Measurements from ENCODE around the gene ULK2. TPM values are rescaled to one million over a fixed set of nuclear protein-coding genes. Genes with fewer than 3 reads are reported as not detected.

The ULK2 gene
- total RNA-seq, 1 experiment from 2014 or later = 12.7 TPM

DNA sequence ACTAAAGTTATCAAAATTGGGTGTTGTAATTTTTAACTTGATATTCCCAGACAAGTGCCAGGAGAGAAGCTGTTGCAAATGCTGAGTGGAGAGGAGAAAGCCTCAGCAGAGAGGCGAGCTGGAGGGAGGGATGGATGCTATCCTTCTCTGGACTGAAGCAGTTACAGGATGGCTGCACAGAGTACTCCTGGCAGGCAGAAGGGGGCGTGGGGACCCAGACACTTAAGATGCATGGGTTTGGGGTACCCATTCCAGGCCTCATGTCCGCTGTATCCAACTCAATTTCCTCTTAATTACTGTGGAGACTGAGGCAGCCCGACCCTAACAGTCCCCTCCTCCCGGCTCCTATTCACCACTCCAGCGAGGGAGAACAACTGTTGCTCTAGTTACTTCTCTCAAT, 94.2 kb downstream of the ULK2 start:
- RAD21 ChIA-PET (ENCODE audit: low non-redundant PET in 1 of 2, low total read pairs in 2 of 2, uncharacterized antibody in 2 of 2, unreplicated experiment in 2 of 2) = no interaction called here
- CTCF ChIA-PET = no interaction called here
- POLR2A ChIA-PET = no interaction called here

More for the DNA sequence above, 94.2 kb downstream of the ULK2 start:
- ATAC-seq (no peak), DNase-seq (ENCODE audit: low read depth, low spot score) (no peak)
- TF ChIP-seq CEBPB (IDR thresholded peaks at IDR 0.05; ENCODE audit: low read depth) (no peak), RAD21 (IDR thresholded peaks at IDR 0.05; ENCODE audit: low read depth) (no peak), POLR2AphosphoS5 (IDR thresholded peaks at IDR 0.05; ENCODE audit: low read depth, low read length) (no peak), FOSL1 (IDR thresholded peaks at IDR 0.05; ENCODE audit: low read depth) (no peak), EGR1 (IDR thresholded peaks at IDR 0.05; ENCODE audit: low read depth) (no peak), SIN3A (IDR thresholded peaks at IDR 0.05; ENCODE audit: low read depth) (no peak), CBX3 (IDR thresholded peaks at IDR 0.05; ENCODE audit: low read depth) (no peak), SRF (IDR thresholded peaks at IDR 0.05; ENCODE audit: low read depth) (no peak)
- TF ChIP-seq, protein P1, sequence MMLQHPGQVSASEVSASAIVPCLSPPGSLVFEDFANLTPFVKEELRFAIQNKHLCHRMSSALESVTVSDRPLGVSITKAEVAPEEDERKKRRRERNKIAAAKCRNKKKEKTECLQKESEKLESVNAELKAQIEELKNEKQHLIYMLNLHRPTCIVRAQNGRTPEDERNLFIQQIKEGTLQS (IDR thresholded peaks at IDR 0.05) = no peak
- TF ChIP-seq, protein P2, sequence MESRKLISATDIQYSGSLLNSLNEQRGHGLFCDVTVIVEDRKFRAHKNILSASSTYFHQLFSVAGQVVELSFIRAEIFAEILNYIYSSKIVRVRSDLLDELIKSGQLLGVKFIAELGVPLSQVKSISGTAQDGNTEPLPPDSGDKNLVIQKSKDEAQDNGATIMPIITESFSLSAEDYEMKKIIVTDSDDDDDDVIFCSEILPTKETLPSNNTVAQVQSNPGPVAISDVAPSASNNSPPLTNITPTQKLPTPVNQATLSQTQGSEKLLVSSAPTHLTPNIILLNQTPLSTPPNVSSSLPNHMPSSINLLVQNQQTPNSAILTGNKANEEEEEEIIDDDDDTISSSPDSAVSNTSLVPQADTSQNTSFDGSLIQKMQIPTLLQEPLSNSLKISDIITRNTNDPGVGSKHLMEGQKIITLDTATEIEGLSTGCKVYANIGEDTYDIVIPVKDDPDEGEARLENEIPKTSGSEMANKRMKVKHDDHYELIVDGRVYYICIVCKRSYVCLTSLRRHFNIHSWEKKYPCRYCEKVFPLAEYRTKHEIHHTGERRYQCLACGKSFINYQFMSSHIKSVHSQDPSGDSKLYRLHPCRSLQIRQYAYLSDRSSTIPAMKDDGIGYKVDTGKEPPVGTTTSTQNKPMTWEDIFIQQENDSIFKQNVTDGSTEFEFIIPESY (IDR thresholded peaks at IDR 0.05; ENCODE audit: extremely low read depth, insufficient replicate concordance, low read length) = no peak
- TF ChIP-seq, protein P3, sequence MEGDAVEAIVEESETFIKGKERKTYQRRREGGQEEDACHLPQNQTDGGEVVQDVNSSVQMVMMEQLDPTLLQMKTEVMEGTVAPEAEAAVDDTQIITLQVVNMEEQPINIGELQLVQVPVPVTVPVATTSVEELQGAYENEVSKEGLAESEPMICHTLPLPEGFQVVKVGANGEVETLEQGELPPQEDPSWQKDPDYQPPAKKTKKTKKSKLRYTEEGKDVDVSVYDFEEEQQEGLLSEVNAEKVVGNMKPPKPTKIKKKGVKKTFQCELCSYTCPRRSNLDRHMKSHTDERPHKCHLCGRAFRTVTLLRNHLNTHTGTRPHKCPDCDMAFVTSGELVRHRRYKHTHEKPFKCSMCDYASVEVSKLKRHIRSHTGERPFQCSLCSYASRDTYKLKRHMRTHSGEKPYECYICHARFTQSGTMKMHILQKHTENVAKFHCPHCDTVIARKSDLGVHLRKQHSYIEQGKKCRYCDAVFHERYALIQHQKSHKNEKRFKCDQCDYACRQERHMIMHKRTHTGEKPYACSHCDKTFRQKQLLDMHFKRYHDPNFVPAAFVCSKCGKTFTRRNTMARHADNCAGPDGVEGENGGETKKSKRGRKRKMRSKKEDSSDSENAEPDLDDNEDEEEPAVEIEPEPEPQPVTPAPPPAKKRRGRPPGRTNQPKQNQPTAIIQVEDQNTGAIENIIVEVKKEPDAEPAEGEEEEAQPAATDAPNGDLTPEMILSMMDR (IDR thresholded peaks at IDR 0.05 in 2 of 3, conservative IDR thresholded peaks at IDR 0.05 in 1 of 3; ENCODE audit: borderline replicate concordance in 1 of 3, insufficient read depth in 1 of 3, low read depth in 2 of 3, low read length in 2 of 3) = no peak
- Histone ChIP-seq H2AFZ (ENCODE audit: low read depth, low read length, poor library complexity, severe bottlenecking) (no peak overlapping the region), H3K9me3 (ENCODE audit: control insufficient read depth in 1 of 2, insufficient read depth in 1 of 2, low read depth in 1 of 2, low read length in 2 of 2) (no peaks in the 10 kb centered on the region), H3K4me3 (replicated peaks in 1 of 2; ENCODE audit: low read depth in 1 of 2, low read length in 2 of 2) (no peak overlapping the region), H3K36me3 (ENCODE audit: control insufficient read depth in 1 of 2, insufficient read depth in 2 of 2, low read length in 2 of 2) (no peaks in the 10 kb centered on the region), H3K79me2 (ENCODE audit: insufficient read depth, low read length) (no peaks in the 10 kb centered on the region), H3K9me2 (ENCODE audit: insufficient read depth) (no peaks in the 10 kb centered on the region), H3K4me2 (ENCODE audit: low read length) (no peak overlapping the region), H4K20me1 (ENCODE audit: insufficient read depth) (no peaks in the 10 kb centered on the region), H3K4me1 (ENCODE audit: control insufficient read depth in 1 of 2, insufficient read depth in 2 of 2, low read length in 2 of 2) (no peaks in the 10 kb centered on the region), H3K27ac (ENCODE audit: low read depth, low read length) (no peak overlapping the region), H3K9ac (ENCODE audit: low read length) (no peak overlapping the region), H3K27me3 (ENCODE audit: insufficient read depth, low read length) (no peaks in the 10 kb centered on the region)
- no TSS peak for BruUV-seq (replicated peaks)
- intact Hi-C loops (cut with micrococcal nuclease) = loop anchor here (10.0 kb wide), 1 partner anchor 51 kb away; no protein-coding TSS in a partner anchor
